H1 (cell line): ENCODE data around the gene CD81. TPM values are rescaled to one million over a fixed set of nuclear protein-coding genes. Genes with fewer than 3 reads are reported as not detected.

Experiments
- CTCF ChIA-PET: fragments of 300-600 bp; sonication (Branson Sonifier 250); formaldehyde crosslinking; loops from one replicate; lab custom pipeline; 2021; ENCODE audit not compliant: partially characterized antibody; lab: Charles Lee
- POLR2A ChIA-PET: fragments of 300-600 bp; sonication (Branson Sonifier 250); formaldehyde crosslinking; loops from one replicate; lab custom pipeline; 2021; ENCODE audit warnings: inconsistent platforms; ENCODE audit not compliant: partially characterized antibody; lab: Charles Lee
- DNase-seq, 2 experiments: peaks; one replicate each; pipeline versions ENCODE4 v3.0.0 to v3.0.0-alpha.2; 2010 to 2022; ENCODE audit warnings: low spot score in 2 of 2, low read depth in 1 of 2, mixed read lengths in 1 of 2
- FAIRE-seq: peaks from 2 replicates; lab custom pipeline; 2011; peaks lifted over from hg19 to GRCh38; lab: Jason Lieb, UNC
- H2AFZ ChIP-seq: 2 replicates; pipeline ENCODE4 v1.8.1; 2012; ENCODE audit warnings: low read length, inconsistent platforms
- H2AK5ac ChIP-seq: 2 replicates; pipeline ENCODE4 v1.6.1; 2013; ENCODE audit warnings: low read depth, low read length
- H2BK120ac ChIP-seq: replicated peaks from 2 replicates; pipeline ENCODE3; 2013; ENCODE audit warnings: low read depth, low read length, inconsistent platforms
- H2BK12ac ChIP-seq: 2 replicates; pipeline ENCODE4 v1.6.1; 2013; ENCODE audit warnings: low read depth, low read length
- H2BK15ac ChIP-seq: 2 replicates; pipeline ENCODE4 v1.6.1; 2013; ENCODE audit warnings: low read length
- H2BK20ac ChIP-seq: 2 replicates; pipeline ENCODE4 v1.6.1; 2013; ENCODE audit warnings: low read length
- H2BK5ac ChIP-seq: 2 replicates; pipeline ENCODE4 v1.6.1; 2013; ENCODE audit warnings: low read depth, low read length
- H3K14ac ChIP-seq: 2 replicates; pipeline ENCODE4 v1.6.1; 2013; ENCODE audit warnings: inconsistent platforms; ENCODE audit not compliant: insufficient read length
- H3K18ac ChIP-seq: 2 replicates; pipeline ENCODE4 v1.6.1; 2013; ENCODE audit warnings: low read length; ENCODE audit errors: extremely low read depth
- H3K23ac ChIP-seq: 2 replicates; pipeline ENCODE4 v1.6.1; 2013; ENCODE audit warnings: inconsistent platforms; ENCODE audit not compliant: insufficient read length
- H3K23me2 ChIP-seq: 2 replicates; pipeline ENCODE4 v1.6.1; 2013; ENCODE audit warnings: low read depth, low read length
- H3K27ac ChIP-seq: 2 replicates; pipeline ENCODE4 v1.6.1; 2011; ENCODE audit warnings: low read depth, low read length, inconsistent platforms
- H3K27me3 ChIP-seq, 4 experiments: replicated peaks in 1 of 4; 1 replicate in 1 of 4; 2 replicates in 3 of 4; pipeline versions ENCODE4 v1.6.1 to v1.8.1; 2011 to 2013; ENCODE audit warnings: low read length in 3 of 4, mild to moderate bottlenecking in 3 of 4, inconsistent platforms in 2 of 4, mixed read lengths in 2 of 4, moderate library complexity in 1 of 4; ENCODE audit not compliant: control insufficient read depth in 3 of 4, insufficient read depth in 3 of 4; ENCODE audit errors: extremely low read depth in 1 of 4
- H3K36me3 ChIP-seq, 4 experiments: 2 replicates each; pipeline versions ENCODE4 v1.6.1 to v1.8.1; 2011 to 2013; ENCODE audit warnings: mild to moderate bottlenecking in 4 of 4, low read length in 3 of 4, moderate library complexity in 2 of 4, control low read depth in 1 of 4, inconsistent platforms in 1 of 4; ENCODE audit not compliant: insufficient read depth in 4 of 4, control insufficient read depth in 2 of 4
- H3K4ac ChIP-seq: replicated peaks from 2 replicates; pipeline ENCODE3; 2013; ENCODE audit warnings: low read length, low read depth, mixed read lengths, inconsistent platforms; ENCODE audit not compliant: insufficient read length
- H3K4me1 ChIP-seq, 4 experiments: replicated peaks in 1 of 4; 1 replicate in 1 of 4; 2 replicates in 3 of 4; pipeline versions ENCODE4 v1.6.1 to v1.8.1; 2011 to 2013; ENCODE audit warnings: low read length in 3 of 4, inconsistent platforms in 2 of 4, mixed read lengths in 1 of 4; ENCODE audit not compliant: insufficient read depth in 4 of 4, control insufficient read depth in 3 of 4
- H3K4me2 ChIP-seq, 2 experiments: 2 replicates each; pipeline versions ENCODE4 v1.6.1 to v1.8.1; 2011 to 2013; ENCODE audit warnings: low read depth in 2 of 2, low read length in 2 of 2, control low read depth in 1 of 2, inconsistent platforms in 1 of 2, mild to moderate bottlenecking in 1 of 2; ENCODE audit not compliant: insufficient read depth in 1 of 2
- H3K4me3 ChIP-seq, 4 experiments: fragments of 200-600, 300-600 bp in 1 of 4; sonication (generic), shearing (Covaris generic), sonication (Bioruptor Twin) in 1 of 4; 2 replicates each; pipeline versions ENCODE4 v1.5.1 to v1.8.1; 2011 to 2016; ENCODE audit warnings: low read length in 4 of 4, low read depth in 3 of 4, control low read depth in 2 of 4, inconsistent platforms in 2 of 4, mild to moderate bottlenecking in 2 of 4, mixed read lengths in 1 of 4, moderate library complexity in 1 of 4; ENCODE audit not compliant: insufficient read depth in 2 of 4; ENCODE audit errors: extremely low read depth in 1 of 4
- H3K56ac ChIP-seq: replicated peaks from 2 replicates; pipeline ENCODE3; 2013; ENCODE audit warnings: low read depth, mild to moderate bottlenecking, mixed read lengths, low read length, inconsistent platforms; ENCODE audit not compliant: insufficient read length
- H3K79me1 ChIP-seq: 2 replicates; pipeline ENCODE4 v1.6.1; 2013; ENCODE audit warnings: low read depth, low read length, control low read depth
- H3K79me2 ChIP-seq, 2 experiments: 2 replicates each; pipeline versions ENCODE4 v1.6.1 to v1.8.1; 2012 to 2013; ENCODE audit warnings: low read length in 2 of 2, mild to moderate bottlenecking in 2 of 2, inconsistent platforms in 1 of 2; ENCODE audit not compliant: insufficient read depth in 2 of 2, control insufficient read depth in 1 of 2
- H3K9ac ChIP-seq, 4 experiments: replicated peaks in 1 of 4; 1 replicate in 1 of 4; 2 replicates in 3 of 4; pipeline versions ENCODE4 v1.6.1 to v1.8.1; 2011 to 2013; ENCODE audit warnings: low read depth in 3 of 4, low read length in 3 of 4, control low read depth in 2 of 4, mild to moderate bottlenecking in 2 of 4, moderate library complexity in 2 of 4, inconsistent platforms in 1 of 4; ENCODE audit errors: extremely low read depth in 1 of 4
- H3K9me3 ChIP-seq, 2 experiments: 2 replicates each; pipeline versions ENCODE4 v1.6.1 to v1.8.1; 2012 to 2013; ENCODE audit warnings: mild to moderate bottlenecking in 2 of 2, moderate library complexity in 2 of 2, control low read depth in 1 of 2, inconsistent platforms in 1 of 2, low read depth in 1 of 2, low read length in 1 of 2, mixed read lengths in 1 of 2; ENCODE audit not compliant: insufficient read depth in 2 of 2
- H4K20me1 ChIP-seq, 2 experiments: replicated peaks in 1 of 2; 2 replicates each; pipeline versions ENCODE3 to v1.8.1; 2011 to 2013; ENCODE audit warnings: inconsistent platforms in 2 of 2, low read length in 2 of 2, mild to moderate bottlenecking in 1 of 2; ENCODE audit not compliant: insufficient read depth in 2 of 2, control insufficient read depth in 1 of 2
- H4K5ac ChIP-seq: 2 replicates; pipeline ENCODE4 v1.6.1; 2013; ENCODE audit warnings: low read length, low read depth, mixed read lengths, inconsistent platforms; ENCODE audit not compliant: insufficient read length
- H4K8ac ChIP-seq: 2 replicates; pipeline ENCODE4 v1.8.0; 2013; ENCODE audit warnings: mild to moderate bottlenecking, moderate library complexity, low read length, inconsistent platforms; ENCODE audit not compliant: insufficient read depth; ENCODE audit errors: extremely low read depth
- H4K91ac ChIP-seq: replicated peaks from 2 replicates; pipeline ENCODE3; 2013; ENCODE audit warnings: low read length, mixed read lengths, inconsistent platforms; ENCODE audit not compliant: insufficient read length
- ASH2L ChIP-seq: fragments of 200-600, 300-600 bp; sonication (generic); IDR thresholded peaks from one replicate; pipeline ENCODE4 v1.7.1; 2017; ENCODE audit warnings: low read length
- EGR1 ChIP-seq: IDR thresholded peaks from 2 replicates; pipeline ENCODE4 v1.6.1; 2011; ENCODE audit warnings: low read depth, low read length, borderline replicate concordance
- GABPA ChIP-seq: IDR thresholded peaks from 2 replicates; pipeline ENCODE4 v1.6.1; 2011; ENCODE audit warnings: mild to moderate bottlenecking, low read length, moderate library complexity, borderline replicate concordance; ENCODE audit not compliant: insufficient read depth
- HDAC6 ChIP-seq: IDR thresholded peaks from one replicate; pipeline ENCODE4 v1.7.1; 2012; ENCODE audit warnings: low read depth, mild to moderate bottlenecking, inconsistent platforms, low read length, moderate library complexity
- MAFK ChIP-seq: IDR thresholded peaks from 2 replicates; pipeline ENCODE4 v1.6.1; 2012; ENCODE audit warnings: low read depth, mild to moderate bottlenecking, improper control_type of control experiment, low read length
- NRF1 ChIP-seq: IDR thresholded peaks from 2 replicates; pipeline ENCODE4 v1.6.1; 2011; ENCODE audit warnings: mild to moderate bottlenecking, low read depth, low read length, improper control_type of control experiment
- RFX5 ChIP-seq: IDR thresholded peaks from 2 replicates; pipeline ENCODE4 v1.6.1; 2011; ENCODE audit warnings: low read depth, low read length, improper control_type of control experiment, borderline replicate concordance
- SP2 ChIP-seq: IDR thresholded peaks from 2 replicates; pipeline ENCODE4 v1.6.1; 2012; ENCODE audit warnings: mild to moderate bottlenecking, low read length, inconsistent platforms
- SRF ChIP-seq: IDR thresholded peaks from 2 replicates; pipeline ENCODE4 v1.6.1; 2011; ENCODE audit warnings: mild to moderate bottlenecking, low read depth, low read length, moderate library complexity
- SUZ12 ChIP-seq: fragments of 200-600 bp; sonication (generic); IDR thresholded peaks from 2 replicates; pipeline ENCODE4 v1.6.1; 2012; ENCODE audit warnings: mild to moderate bottlenecking, inconsistent platforms, low read length, moderate library complexity, mixed read lengths
- TBP ChIP-seq: IDR thresholded peaks from 2 replicates; pipeline ENCODE4 v1.6.1; 2011; ENCODE audit warnings: low read depth, low read length, improper control_type of control experiment
- WGBS, 2 experiments: shearing (Covaris generic) in 1 of 2; methylation state at CpG; one replicate each; pipeline versions ENCODE4 v1.1.6 to v1.1.7; 2013 to 2015; ENCODE audit warnings: low lambda C conversion rate in 2 of 2, mixed read lengths in 2 of 2, inconsistent platforms in 1 of 2, low coverage in 1 of 2, missing lambda C conversion rate in 1 of 2; ENCODE audit not compliant: insufficient replicate concordance in 2 of 2, insufficient coverage in 1 of 2, insufficient read length in 1 of 2; ENCODE audit errors: extremely low coverage in 1 of 2, missing lambda C conversion rate in 1 of 2; 5-methylcytosine and 5-hydroxymethylcytosine counted together
- polyA plus RNA-seq, 7 experiments: library from polyadenylated mRNA; depleted of rRNA in 3 of 7; stranded (reverse) in 5 of 7; unstranded in 2 of 7; fragments of >200 nt in 5 of 7; fragments of 200-250 nt in 2 of 7; gene quantifications; 1 replicate in 5 of 7; 2 replicates in 1 of 7; 4 replicates in 1 of 7; pipeline versions ENCODE4 v1.2.1 to v1.2.3, GENCODE V29; 2011 to 2013; ENCODE audit warnings: missing spikeins in 2 of 7, mixed read lengths in 2 of 7
- total RNA-seq: library from RNA; stranded (reverse); fragmentation: NEBNext Ultra II Directional; extraction: Animal tissue kit (Norgen Biotek cat#: 25700); gene quantifications from 2 replicates; pipeline ENCODE4 v1.2.1, GENCODE V29; 2021
- TF ChIP-seq, protein P1 (sequence below): IDR thresholded peaks from 2 replicates; pipeline ENCODE4 v1.6.1; 2011; ENCODE audit warnings: low read length, improper control_type of control experiment

The CD81 gene
- total and polyA plus RNA-seq, 2 of the 8 experiments (the other 6 are each of a cell fraction or from before 2014, with no cell fraction given), result 238 to 309 TPM

GRCh38 chr11:2358754-2359442 lies 18.2 kb upstream of the CD81 start:
- H3K14ac ChIP-seq, result no peak overlapping the region
- H2AFZ ChIP-seq, result no peak overlapping the region
- H3K36me3 ChIP-seq, result no peaks in the 10 kb centered on the region
- ChIA-PET POLR2A (interaction anchor here (1.5 kb wide), 1 partner anchor 19 kb away, joined by 8 read pairs; the partner anchor contains the start of gene CD81), CTCF (interaction anchor here (0.5 to 1.7 kb wide), 4 partner anchors 45 to 1012 kb away, joined by 3 to 10 read pairs (median 3); no protein-coding TSS in a partner anchor)
- peaks cover 5 to 17% of the 10 kb centered on the region in 2 experiments; a peak in 2 of 4 replicates for H3K9me3 ChIP-seq
- no peak overlapping the region for H4K5ac ChIP-seq
- no peak overlapping the region for H2BK15ac ChIP-seq
- H3K18ac ChIP-seq, result no peak overlapping the region
- H4K20me1 ChIP-seq, result no peaks in the 10 kb centered on the region
- H3K56ac ChIP-seq, result no peak overlapping the region
- H3K23me2 ChIP-seq, result no peaks in the 10 kb centered on the region
- no peak overlapping the region for H3K9ac ChIP-seq
- H3K4ac ChIP-seq, result no peak overlapping the region
- no peak overlapping the region for H3K4me3 ChIP-seq
- no peak overlapping the region for H2BK5ac ChIP-seq
- FAIRE-seq (no peak), DNase-seq (no peak)
- H2BK20ac ChIP-seq, result no peak overlapping the region
- WGBS, 2 experiments, result 84% methylated on average over 10 of the region's 11 CpGs; no CpG with 5 or more reads in 1 of the 2 experiments
- H3K79me2 ChIP-seq, result no peaks in the 10 kb centered on the region
- H3K27ac ChIP-seq, result no peak overlapping the region
- no peaks in the 10 kb centered on the region for H3K79me1 ChIP-seq
- no peak overlapping the region for H4K8ac ChIP-seq
- H3K27me3 ChIP-seq, result no peaks in the 10 kb centered on the region
- no peak overlapping the region for H3K23ac ChIP-seq
- no peaks in the 10 kb centered on the region for H3K4me1 ChIP-seq
- H4K91ac ChIP-seq, result no peak overlapping the region
- H3K4me2 ChIP-seq, result no peak overlapping the region
- H2BK120ac ChIP-seq, result no peak overlapping the region
- H2BK12ac ChIP-seq, result no peak overlapping the region
- no peak overlapping the region for H2AK5ac ChIP-seq
- TF ChIP-seq HDAC6 (no peak), EGR1 (no peak), TBP (no peak), SUZ12 (no peak), GABPA (no peak), NRF1 (no peak), MAFK (no peak), SRF (no peak), RFX5 (no peak), SP2 (no peak), ASH2L (no peak)
- TF ChIP-seq, protein P1, sequence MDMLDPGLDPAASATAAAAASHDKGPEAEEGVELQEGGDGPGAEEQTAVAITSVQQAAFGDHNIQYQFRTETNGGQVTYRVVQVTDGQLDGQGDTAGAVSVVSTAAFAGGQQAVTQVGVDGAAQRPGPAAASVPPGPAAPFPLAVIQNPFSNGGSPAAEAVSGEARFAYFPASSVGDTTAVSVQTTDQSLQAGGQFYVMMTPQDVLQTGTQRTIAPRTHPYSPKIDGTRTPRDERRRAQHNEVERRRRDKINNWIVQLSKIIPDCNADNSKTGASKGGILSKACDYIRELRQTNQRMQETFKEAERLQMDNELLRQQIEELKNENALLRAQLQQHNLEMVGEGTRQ, result no peak
